GM21515 (cell line): ENCODE measurements around the gene DPCD.

Experiments used
- ATAC-seq: cut with Tn5 transposase; IDR thresholded peaks from one replicate; pipeline ENCODE4 v1.9.1; 2021; ENCODE audit not compliant: unreplicated experiment

DPCD gene

DNA sequence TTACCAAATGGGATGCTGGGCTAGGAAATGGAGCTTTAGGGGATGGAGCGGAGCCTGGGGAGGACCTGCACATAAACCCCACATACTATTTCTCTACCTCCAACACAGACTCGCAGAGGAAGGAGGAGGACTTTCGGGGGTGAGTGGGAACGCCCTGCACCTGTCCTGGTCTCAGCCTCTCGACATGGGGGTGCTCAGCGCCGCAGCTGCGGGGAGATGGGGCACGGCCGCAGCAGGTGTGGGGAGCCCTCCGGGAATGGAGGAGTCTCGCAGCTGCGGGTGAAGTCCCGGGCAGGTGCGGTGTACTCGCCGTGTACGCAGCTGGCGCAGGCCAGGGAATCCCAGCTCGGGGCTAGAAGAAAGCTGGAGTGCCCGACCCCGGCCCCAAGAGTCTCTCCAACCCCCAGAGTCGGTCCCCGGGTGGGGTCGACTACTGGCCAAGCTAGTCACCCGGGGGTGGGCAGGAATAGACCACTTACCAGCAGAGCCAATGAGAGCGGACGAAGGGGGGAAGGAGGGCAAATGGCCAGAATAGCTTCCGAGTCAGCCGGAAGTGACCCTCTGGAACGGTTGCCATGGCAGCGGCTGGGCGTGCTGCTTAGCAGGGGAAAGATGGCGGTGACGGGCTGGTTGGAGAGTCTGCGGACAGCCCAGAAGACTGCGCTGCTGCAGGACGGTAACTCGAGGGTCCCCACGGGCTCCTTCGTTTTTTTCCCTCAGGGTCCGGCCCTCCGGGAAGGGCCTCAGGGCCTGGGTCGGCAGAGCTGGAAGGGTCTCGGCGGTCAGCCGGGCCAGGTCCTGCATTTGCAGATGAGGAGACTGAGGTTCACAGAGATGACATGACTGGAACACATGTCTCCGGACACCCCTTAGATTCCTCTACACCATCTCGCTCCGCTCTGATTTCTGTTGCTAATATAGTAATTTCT, at the start of gene DPCD, which contains the start of gene POLL:
TSS of gene DPCD (plus strand) at position 597 of the 929 bp plus-strand sequence. CDS start at position 613, 16 bp downstream.
TSS of gene POLL (minus strand) at position 533 of the 929 bp plus-strand sequence. CDS start 897 bp downstream, outside the sequence.
- ATAC-seq: peak; percentile 92

- no peak for ATAC-seq
Measured at GRCh38 chr10:101538446-101538845, 49.7 kb upstream of the DPCD start.

DNA sequence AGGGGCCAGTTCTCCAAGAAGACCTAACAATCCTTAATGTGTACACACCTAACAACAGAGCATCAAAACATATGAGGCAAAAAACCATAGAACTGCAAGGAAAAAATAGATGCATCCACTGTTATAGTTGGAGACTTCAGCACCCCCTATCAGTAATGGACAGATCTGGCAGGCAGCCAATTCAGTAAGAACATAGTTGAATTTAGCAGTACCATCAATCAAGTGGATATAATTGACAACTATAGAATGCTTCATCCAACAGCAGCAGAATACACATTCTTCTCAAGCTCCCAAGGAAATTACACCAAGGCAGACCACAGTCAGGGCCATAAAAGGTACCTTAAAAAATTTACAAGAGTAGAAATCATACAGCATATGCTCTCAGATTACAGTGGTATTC, 42.2 kb upstream of the DPCD start:
- no peak for ATAC-seq

GRCh38 chr10:101550965-101551364, 37.2 kb upstream of the DPCD start:
- ATAC-seq: no peak

DNA sequence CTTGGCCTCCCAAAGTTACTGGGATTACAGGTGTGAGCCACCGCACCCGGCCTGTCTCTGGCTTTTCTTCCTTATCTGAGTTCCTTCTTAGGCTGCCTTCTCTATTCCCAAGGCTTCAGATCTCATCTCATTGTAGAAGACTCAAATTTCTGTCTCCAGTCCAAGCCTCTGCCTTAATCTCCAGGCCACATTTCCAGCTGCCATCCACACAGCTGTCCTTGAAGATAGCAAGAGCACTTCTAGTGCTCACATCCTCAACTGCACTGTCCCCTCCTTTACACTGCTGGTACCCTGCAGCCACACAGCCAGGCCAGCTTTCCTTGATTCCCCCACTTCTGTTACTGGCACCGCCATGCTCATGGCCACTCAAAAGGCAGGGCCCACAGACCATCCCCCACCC, 35.7 kb upstream of the DPCD start:
- ATAC-seq: no peak

- no peak for ATAC-seq
Measured at GRCh38 chr10:101557541-101557940, 30.6 kb upstream of the DPCD start.

GRCh38 chr10:101558204-101558603, 29.9 kb upstream of the DPCD start:
- no peak for ATAC-seq

- no peak for ATAC-seq
Measured at GRCh38 chr10:101558671-101559595, 29.2 kb upstream of the DPCD start.

DNA sequence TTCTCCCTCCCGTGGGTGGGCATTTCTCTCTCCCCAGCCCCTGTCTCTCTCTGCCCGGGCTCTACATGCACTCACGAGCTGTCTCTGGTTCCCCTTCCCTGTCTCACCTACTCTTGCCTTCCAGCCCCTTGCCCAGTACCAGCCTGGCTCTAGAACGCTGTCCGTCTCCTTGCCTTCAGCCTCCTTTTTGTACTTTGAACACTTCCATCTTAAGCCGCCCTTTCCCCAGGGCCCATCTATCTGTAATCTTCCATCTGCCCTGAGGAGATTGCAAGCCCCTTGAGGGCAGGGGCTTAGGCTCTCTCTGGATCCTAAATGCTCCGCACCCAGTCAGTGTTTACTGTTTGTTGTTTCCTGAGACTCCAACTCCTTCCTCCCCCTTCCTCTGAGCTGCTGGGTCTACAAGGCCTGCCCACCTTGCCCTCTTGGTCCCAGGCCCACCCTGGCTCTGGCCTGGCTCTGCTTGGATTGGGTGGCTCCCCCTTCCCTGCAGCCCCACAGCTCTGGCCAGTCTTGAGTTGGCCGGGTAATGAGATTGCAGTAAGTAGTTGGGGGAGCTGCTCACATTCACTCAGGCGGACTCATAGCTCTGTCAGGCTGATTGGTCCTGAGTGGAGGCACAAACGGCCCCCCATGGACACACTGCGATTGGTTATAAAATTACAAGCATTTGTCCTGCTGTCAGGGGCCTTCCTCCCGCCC, 28.4 kb upstream of the DPCD start:
- no peak for ATAC-seq

- ATAC-seq: no peak
Measured at GRCh38 chr10:101560298-101561067, 27.6 kb upstream of the DPCD start.

DNA sequence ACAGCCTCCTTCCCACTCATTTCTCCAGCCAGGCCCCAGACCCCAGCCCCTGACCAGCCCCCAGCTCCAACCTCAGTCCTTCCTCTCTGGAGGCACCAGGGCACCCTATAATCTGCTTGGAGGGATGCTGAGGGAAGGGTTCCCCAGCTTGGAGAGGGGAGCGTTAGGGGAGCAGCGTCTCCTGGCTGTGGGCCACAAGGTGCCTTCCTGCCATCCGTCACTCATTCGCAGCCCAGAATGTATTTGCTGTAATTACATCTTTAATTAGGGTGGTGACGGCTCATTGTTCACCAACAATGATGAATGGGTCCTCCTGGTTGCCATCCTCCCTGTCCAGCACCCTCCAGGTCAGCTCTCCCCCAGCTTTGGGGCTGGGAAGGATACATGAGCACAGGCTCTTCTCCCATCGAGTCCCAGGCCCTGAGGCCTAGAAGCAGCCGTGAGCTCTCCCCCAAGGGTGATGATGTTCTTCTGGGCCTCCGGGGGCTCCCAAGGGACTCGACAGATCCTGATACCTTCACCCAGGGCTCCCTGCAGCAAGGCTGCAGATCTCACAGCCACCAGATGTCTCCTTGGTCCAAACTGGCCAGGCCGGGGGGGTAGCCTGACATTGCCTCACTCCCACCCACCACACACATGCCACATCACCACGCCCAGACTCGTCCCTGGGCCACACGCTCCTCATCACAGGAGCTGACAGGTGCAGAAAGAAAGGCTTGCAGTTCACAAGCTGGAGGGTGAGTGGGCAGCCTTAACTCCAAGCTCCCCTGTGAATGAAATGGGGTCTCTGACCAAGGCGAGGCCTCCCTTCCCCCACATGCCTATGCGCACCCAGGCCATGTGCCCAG, 26.8 kb upstream of the DPCD start:
- ATAC-seq: no peak

DNA sequence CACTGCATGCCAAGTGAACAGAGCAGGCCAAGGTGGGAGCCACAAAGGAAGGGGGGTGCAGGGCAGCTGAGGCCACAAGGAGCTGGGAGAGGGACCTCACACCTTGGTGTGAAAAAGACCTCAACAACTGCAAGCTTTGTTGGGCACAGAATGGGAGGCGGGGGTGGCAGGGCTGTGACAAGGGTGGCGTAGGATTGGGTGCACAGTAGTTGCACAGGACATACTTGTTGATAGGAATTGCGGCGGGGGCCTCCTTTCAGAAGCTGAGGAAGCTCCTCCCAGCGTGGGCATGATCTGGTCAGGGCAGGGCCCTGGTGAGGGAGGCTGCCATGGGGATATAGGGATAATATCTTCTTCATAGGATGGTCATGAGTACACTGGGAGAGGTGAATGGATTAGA, 25.9 kb upstream of the DPCD start:
- ATAC-seq: no peak

GRCh38 chr10:101563007-101563406, 25.1 kb upstream of the DPCD start:
- ATAC-seq: no peak

GRCh38 chr10:101563497-101564040, 24.6 kb upstream of the DPCD start:
- no peak for ATAC-seq

- no peak for ATAC-seq
Measured at GRCh38 chr10:101564490-101564991, 23.6 kb upstream of the DPCD start.

DNA sequence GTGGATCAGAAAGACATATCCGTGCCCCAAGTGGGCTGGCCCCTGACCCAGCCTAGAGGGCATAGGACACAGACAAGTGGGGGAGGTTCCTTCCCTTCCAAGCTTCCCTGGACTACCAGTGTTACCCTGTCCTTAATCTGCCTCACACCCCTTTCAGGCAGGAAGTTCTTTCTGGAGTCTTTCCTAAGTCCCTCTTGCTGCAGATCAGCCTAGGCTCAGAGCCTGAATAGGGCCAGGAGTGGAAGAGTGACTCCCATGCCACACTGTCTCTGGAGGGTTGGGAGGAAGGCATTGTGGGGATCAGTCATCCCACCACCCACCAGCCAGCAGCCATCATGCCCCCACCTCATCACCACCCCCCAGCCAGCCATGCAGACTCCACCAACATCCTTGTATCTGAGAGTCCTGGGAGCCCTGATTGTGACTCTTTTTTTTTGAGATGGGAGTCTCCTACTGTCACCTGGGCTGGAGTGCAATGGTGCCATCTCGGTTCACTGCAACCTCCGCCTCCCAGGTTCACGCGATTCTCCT, 22.7 kb upstream of the DPCD start:
- ATAC-seq: no peak

- no peak for ATAC-seq
Measured at GRCh38 chr10:101565936-101566332, 22.2 kb upstream of the DPCD start.

DNA sequence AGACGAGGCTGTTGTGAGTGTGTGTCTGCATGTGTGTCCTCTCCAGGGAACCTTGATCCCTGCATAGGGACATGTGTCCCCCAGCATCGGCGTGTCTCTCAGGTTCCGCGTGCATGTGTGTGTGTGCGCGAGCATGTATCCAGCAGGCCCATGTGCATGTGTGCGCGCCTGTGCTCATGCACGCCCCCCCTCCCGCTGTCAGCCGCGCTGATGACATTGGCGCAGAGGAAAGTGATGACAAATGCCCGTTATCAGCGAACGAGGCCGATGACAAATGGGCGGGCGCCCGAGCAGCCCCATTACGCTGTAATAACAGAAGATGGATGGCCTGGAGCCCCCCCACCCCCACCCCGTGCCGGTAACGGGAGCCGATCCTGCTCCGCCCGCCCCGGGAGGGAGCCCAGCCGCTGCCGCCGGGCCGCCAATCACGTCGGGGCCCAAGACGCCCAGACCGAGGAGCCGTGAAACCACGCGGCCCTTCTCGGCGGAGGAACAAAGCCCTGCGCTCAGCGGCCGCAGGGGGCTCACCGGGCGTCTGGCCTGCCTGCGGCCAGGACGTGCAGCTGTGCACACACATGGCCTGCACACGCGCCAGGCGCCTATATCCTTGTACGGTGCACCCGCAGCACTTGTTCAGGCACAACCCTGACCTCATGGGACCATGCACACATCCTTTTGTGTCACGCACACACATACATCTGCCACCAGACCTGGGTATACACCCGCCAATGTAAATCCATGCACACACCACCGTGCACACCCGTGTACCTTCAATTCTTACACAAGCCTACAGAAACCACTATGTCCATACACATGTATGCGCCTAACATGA, 21.6 kb upstream of the DPCD start:
- no peak for ATAC-seq
